NCI-H446 treated with DMSO at 0.1 percent for 48 hours (cell line): ENCODE measurements around the gene YWHAH.

Source experiments
- DNase-seq: peaks from one replicate; lab custom pipeline; 2025; lab: John Stamatoyannopoulos, UW

YWHAH gene

GRCh38 chr22:31923136-31923535 lies 21.2 kb upstream of the YWHAH start:
- DNase-seq: no peak

- DNase-seq: no peak
Measured at GRCh38 chr22:31923747-31924146, 20.6 kb upstream of the YWHAH start.

- no peak for DNase-seq
Measured at GRCh38 chr22:31925056-31925455, 19.3 kb upstream of the YWHAH start.

- DNase-seq: no peak
Measured at GRCh38 chr22:31926024-31926423, 18.3 kb upstream of the YWHAH start.

- DNase-seq: no peak
Measured at GRCh38 chr22:31926969-31927368, 17.4 kb upstream of the YWHAH start.

- no peak for DNase-seq
Measured at GRCh38 chr22:31927562-31927961, 16.8 kb upstream of the YWHAH start.

- DNase-seq: no peak
Measured at GRCh38 chr22:31929167-31929930, 15.0 kb upstream of the YWHAH start.

GRCh38 chr22:31932863-31933262 lies 11.5 kb upstream of the YWHAH start:
- DNase-seq: no peak

- no peak for DNase-seq
Measured at GRCh38 chr22:31933406-31933805, 10.9 kb upstream of the YWHAH start.

- no peak for DNase-seq
Measured at GRCh38 chr22:31933816-31934482, 10.4 kb upstream of the YWHAH start.

GRCh38 chr22:31935961-31936635 lies 8.2 kb upstream of the YWHAH start:
- DNase-seq: no peak

- no peak for DNase-seq
Measured at GRCh38 chr22:31937341-31937740, 7.0 kb upstream of the YWHAH start.

- no peak for DNase-seq
Measured at GRCh38 chr22:31938296-31938695, 6.0 kb upstream of the YWHAH start.

- DNase-seq: no peak
Measured at GRCh38 chr22:31940506-31940905, 3.8 kb upstream of the YWHAH start.

- no peak for DNase-seq
Measured at GRCh38 chr22:31942091-31942490, 2.2 kb upstream of the YWHAH start.

- DNase-seq: no peak
Measured at GRCh38 chr22:31943206-31943977, 943 bp upstream of the YWHAH start.

GRCh38 chr22:31944700-31945442 lies 536 bp downstream of the YWHAH start:
- no peak for DNase-seq

GRCh38 chr22:31945443-31945855 lies 1.1 kb downstream of the YWHAH start:
- no peak for DNase-seq

GRCh38 chr22:31945971-31946680 lies 1.8 kb downstream of the YWHAH start:
- no peak for DNase-seq

GRCh38 chr22:31947296-31947695 lies 3.0 kb downstream of the YWHAH start:
- DNase-seq: no peak

- no peak for DNase-seq
Measured at GRCh38 chr22:31948002-31948401, 3.7 kb downstream of the YWHAH start.
